ENCODE data around the gene SLC26A11.

DNA sequence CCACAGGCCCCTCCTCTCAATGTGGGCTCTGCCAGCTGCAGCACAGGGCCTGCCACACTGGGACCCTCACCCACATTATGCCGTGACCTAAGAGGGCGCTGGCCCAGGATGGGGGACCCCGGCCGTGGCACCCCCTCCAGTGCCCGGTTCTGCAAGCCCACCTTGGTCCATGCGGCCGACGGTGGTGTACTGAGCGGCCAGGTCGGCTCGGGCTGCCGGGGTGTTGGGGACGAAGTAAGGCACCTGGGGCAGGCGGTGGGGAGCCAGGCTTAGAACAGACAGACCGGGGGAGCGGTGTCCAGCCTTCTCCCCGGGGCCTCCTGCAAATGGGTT is 6.6 kb upstream of the SLC26A11 start:
- TF ChIP-seq, protein P1, sequence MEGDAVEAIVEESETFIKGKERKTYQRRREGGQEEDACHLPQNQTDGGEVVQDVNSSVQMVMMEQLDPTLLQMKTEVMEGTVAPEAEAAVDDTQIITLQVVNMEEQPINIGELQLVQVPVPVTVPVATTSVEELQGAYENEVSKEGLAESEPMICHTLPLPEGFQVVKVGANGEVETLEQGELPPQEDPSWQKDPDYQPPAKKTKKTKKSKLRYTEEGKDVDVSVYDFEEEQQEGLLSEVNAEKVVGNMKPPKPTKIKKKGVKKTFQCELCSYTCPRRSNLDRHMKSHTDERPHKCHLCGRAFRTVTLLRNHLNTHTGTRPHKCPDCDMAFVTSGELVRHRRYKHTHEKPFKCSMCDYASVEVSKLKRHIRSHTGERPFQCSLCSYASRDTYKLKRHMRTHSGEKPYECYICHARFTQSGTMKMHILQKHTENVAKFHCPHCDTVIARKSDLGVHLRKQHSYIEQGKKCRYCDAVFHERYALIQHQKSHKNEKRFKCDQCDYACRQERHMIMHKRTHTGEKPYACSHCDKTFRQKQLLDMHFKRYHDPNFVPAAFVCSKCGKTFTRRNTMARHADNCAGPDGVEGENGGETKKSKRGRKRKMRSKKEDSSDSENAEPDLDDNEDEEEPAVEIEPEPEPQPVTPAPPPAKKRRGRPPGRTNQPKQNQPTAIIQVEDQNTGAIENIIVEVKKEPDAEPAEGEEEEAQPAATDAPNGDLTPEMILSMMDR (IDR thresholded peaks at IDR 0.05), result no peak
- TF ChIP-seq ZFX (IDR thresholded peaks at IDR 0.05; ENCODE audit: borderline replicate concordance), result no peak

All from 22Rv1 (cell line).